Measurements from ENCODE around the gene LCE3A. TPM values are rescaled to one million over a fixed set of nuclear protein-coding genes. Genes with fewer than 3 reads are reported as not detected.

LCE3A gene
- total and polyA plus RNA-seq, 2 of the 8 experiments (the other 6 are each of a cell fraction or from before 2014, with no cell fraction given), result not detected

- no peaks in the 10 kb centered on the region; the same call in 1 of the 2 replicates for H3K23me2 ChIP-seq (ENCODE audit: low read depth, low read length)
- no peaks in the 10 kb centered on the region for H4K20me1 ChIP-seq (replicated peaks in 1 of 2; ENCODE audit: control insufficient read depth in 1 of 2, insufficient read depth in 2 of 2, low read length in 2 of 2)
- ChIA-PET CTCF (ENCODE audit: partially characterized antibody) (no interaction called here), POLR2A (ENCODE audit: partially characterized antibody) (no interaction called here)
- no peak for FAIRE-seq
- no peak overlapping the region for H2BK12ac ChIP-seq (ENCODE audit: low read depth, low read length)
- no peak overlapping the region for H3K23ac ChIP-seq (ENCODE audit: insufficient read length)
- H3K79me1 ChIP-seq (ENCODE audit: low read depth, low read length), result no peaks in the 10 kb centered on the region
- H2BK15ac ChIP-seq (ENCODE audit: low read length), result no peak overlapping the region
- H3K4ac ChIP-seq (replicated peaks; ENCODE audit: insufficient read length, low read depth, low read length), result no peak overlapping the region
- no peak overlapping the region for H3K4me2 ChIP-seq (ENCODE audit: insufficient read depth in 1 of 2, low read depth in 2 of 2, low read length in 2 of 2)
- no peak overlapping the region for H3K18ac ChIP-seq (ENCODE audit: extremely low read depth, low read length)
- no peak overlapping the region for H2AFZ ChIP-seq (ENCODE audit: low read length)
- WGBS, 2 experiments (ENCODE audit: extremely low coverage in 1 of 2, insufficient coverage in 1 of 2, insufficient read length in 1 of 2, insufficient replicate concordance in 2 of 2, low coverage in 1 of 2, low lambda C conversion rate in 2 of 2, missing lambda C conversion rate in 1 of 2), result 53% methylated on average over 1 of the region's 1 CpG; no CpG with 5 or more reads in 1 of the 2 experiments
- H3K14ac ChIP-seq (ENCODE audit: insufficient read length), result no peak overlapping the region
- no peak overlapping the region for H3K27ac ChIP-seq (ENCODE audit: low read depth, low read length)
- no peaks in the 10 kb centered on the region for H3K4me1 ChIP-seq (replicated peaks in 1 of 4; ENCODE audit: control insufficient read depth in 3 of 4, insufficient read depth in 4 of 4, low read length in 3 of 4)
- H3K36me3 ChIP-seq (ENCODE audit: control insufficient read depth in 2 of 4, insufficient read depth in 4 of 4, low read length in 3 of 4), result no peaks in the 10 kb centered on the region
- H2BK120ac ChIP-seq (replicated peaks; ENCODE audit: low read depth, low read length), result no peak overlapping the region
- no peak overlapping the region for H2BK5ac ChIP-seq (ENCODE audit: low read depth, low read length)
- H4K8ac ChIP-seq (ENCODE audit: extremely low read depth, insufficient read depth, low read length), result no peak overlapping the region
- H2BK20ac ChIP-seq (ENCODE audit: low read length), result no peak overlapping the region
- H2AK5ac ChIP-seq (ENCODE audit: low read depth, low read length), result no peak overlapping the region
- peaks cover 77 to 93% of the 10 kb centered on the region in 2 experiments for H3K9me3 ChIP-seq (ENCODE audit: insufficient read depth in 2 of 2, low read depth in 1 of 2, low read length in 1 of 2)
- H3K9ac ChIP-seq (replicated peaks in 1 of 4; ENCODE audit: extremely low read depth in 1 of 4, low read depth in 3 of 4, low read length in 3 of 4), result no peak overlapping the region
- no peak overlapping the region for H3K56ac ChIP-seq (replicated peaks; ENCODE audit: insufficient read length, low read depth, low read length)
- H3K79me2 ChIP-seq (ENCODE audit: control insufficient read depth in 1 of 2, insufficient read depth in 2 of 2, low read length in 2 of 2), result no peaks in the 10 kb centered on the region
- no peak overlapping the region for H4K91ac ChIP-seq (replicated peaks; ENCODE audit: insufficient read length, low read length)
- no peak for DNase-seq (ENCODE audit: low read depth in 1 of 2, low spot score in 2 of 2)
- TF ChIP-seq CHD2 (IDR thresholded peaks at IDR 0.05; ENCODE audit: low read length) (no peak), PHF8 (conservative IDR thresholded peaks at IDR 0.05; ENCODE audit: low read depth, low read length) (no peak), SRF (IDR thresholded peaks at IDR 0.05; ENCODE audit: low read depth, low read length) (no peak), SIX5 (IDR thresholded peaks at IDR 0.05; ENCODE audit: low read depth, low read length) (no peak), SP4 (IDR thresholded peaks at IDR 0.05; ENCODE audit: low read length) (no peak), JUN (IDR thresholded peaks at IDR 0.05; ENCODE audit: low read depth, low read length) (no peak), HDAC2 (IDR thresholded peaks at IDR 0.05; ENCODE audit: borderline replicate concordance in 1 of 2, low read depth in 2 of 2, low read length in 2 of 2) (no peak), TAF7 (optimal IDR thresholded peaks at IDR 0.05; ENCODE audit: borderline replicate concordance, low read depth, low read length) (no peak), NRF1 (IDR thresholded peaks at IDR 0.05; ENCODE audit: low read depth, low read length) (no peak), BACH1 (IDR thresholded peaks at IDR 0.05; ENCODE audit: low read length) (no peak), SP2 (IDR thresholded peaks at IDR 0.05; ENCODE audit: low read length) (no peak)
- H3K4me3 ChIP-seq (ENCODE audit: extremely low read depth in 1 of 4, insufficient read depth in 2 of 4, low read depth in 3 of 4, low read length in 4 of 4), result no peak overlapping the region
- H4K5ac ChIP-seq (ENCODE audit: insufficient read length, low read depth, low read length), result no peak overlapping the region
- no peaks in the 10 kb centered on the region for H3K27me3 ChIP-seq (replicated peaks in 1 of 4; ENCODE audit: control insufficient read depth in 3 of 4, extremely low read depth in 1 of 4, insufficient read depth in 3 of 4, low read length in 3 of 4)
Measured at GRCh38 chr1:152626744-152627143, 3.8 kb upstream of the LCE3A start.

Data from H1 (cell line).